Measurements from ENCODE around the gene PTGR2. TPM values are rescaled to one million over a fixed set of nuclear protein-coding genes. Genes with fewer than 3 reads are reported as not detected.
"Not testable (repeated sequence)": the region's sequence is repeated elsewhere in the genome, so short reads cannot be mapped to it uniquely, and the experiment has no call there.

The PTGR2 gene
- total and polyA plus RNA-seq, 2 donors (not counting 1 experiment from before 2014, with no cell fraction given), result 1.2 to 4.5 TPM

GRCh38 chr14:73833530-73834260 lies 17.9 kb upstream of the PTGR2 start:
- H3K4me3 ChIP-seq (ENCODE audit: control extremely low read depth in 1 of 5, extremely low read depth in 1 of 5, insufficient read depth in 1 of 5, low read depth in 2 of 5, low read length in 4 of 5), result no peak overlapping the region
- H4K20me1 ChIP-seq (ENCODE audit: control insufficient read depth, insufficient read depth, low read length, poor library complexity, severe bottlenecking), result no peaks in the 10 kb centered on the region
- no peaks in the 10 kb centered on the region for H3K27me3 ChIP-seq (replicated peaks in 1 of 4; ENCODE audit: control extremely low read depth in 1 of 4, control insufficient read depth in 3 of 4, insufficient read depth in 4 of 4, low read length in 3 of 4)
- TF ChIP-seq EZH2 (IDR thresholded peaks at IDR 0.05; ENCODE audit: borderline replicate concordance, insufficient read depth, low read depth, low read length, poor library complexity, severe bottlenecking), result no peak
- TF ChIP-seq, protein P1, sequence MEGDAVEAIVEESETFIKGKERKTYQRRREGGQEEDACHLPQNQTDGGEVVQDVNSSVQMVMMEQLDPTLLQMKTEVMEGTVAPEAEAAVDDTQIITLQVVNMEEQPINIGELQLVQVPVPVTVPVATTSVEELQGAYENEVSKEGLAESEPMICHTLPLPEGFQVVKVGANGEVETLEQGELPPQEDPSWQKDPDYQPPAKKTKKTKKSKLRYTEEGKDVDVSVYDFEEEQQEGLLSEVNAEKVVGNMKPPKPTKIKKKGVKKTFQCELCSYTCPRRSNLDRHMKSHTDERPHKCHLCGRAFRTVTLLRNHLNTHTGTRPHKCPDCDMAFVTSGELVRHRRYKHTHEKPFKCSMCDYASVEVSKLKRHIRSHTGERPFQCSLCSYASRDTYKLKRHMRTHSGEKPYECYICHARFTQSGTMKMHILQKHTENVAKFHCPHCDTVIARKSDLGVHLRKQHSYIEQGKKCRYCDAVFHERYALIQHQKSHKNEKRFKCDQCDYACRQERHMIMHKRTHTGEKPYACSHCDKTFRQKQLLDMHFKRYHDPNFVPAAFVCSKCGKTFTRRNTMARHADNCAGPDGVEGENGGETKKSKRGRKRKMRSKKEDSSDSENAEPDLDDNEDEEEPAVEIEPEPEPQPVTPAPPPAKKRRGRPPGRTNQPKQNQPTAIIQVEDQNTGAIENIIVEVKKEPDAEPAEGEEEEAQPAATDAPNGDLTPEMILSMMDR (IDR thresholded peaks at IDR 0.05), result no peak
- Mint-ChIP-seq H3K4me1 (peaks cover 4% of the 10 kb centered on the region), H3K4me3 (no peak overlapping the region), H3K9me3 (ENCODE audit: insufficient read depth) (no peaks in the 10 kb centered on the region), H3K27ac (no peak overlapping the region), H3K27me3 (no peaks in the 10 kb centered on the region)
- DNase-seq (no peak), ATAC-seq (ENCODE audit: low read depth) (no peak)
- H3K36me3 ChIP-seq (replicated peaks in 1 of 2; ENCODE audit: control extremely low read depth in 1 of 2, control insufficient read depth in 1 of 2, extremely low read depth in 1 of 2, insufficient read depth in 2 of 2, low read length in 1 of 2), result no peaks in the 10 kb centered on the region
- no peak overlapping the region for H3K27ac ChIP-seq (ENCODE audit: low read length in 2 of 2)
- ChIA-PET CTCF (no interaction called here), POLR2A (no interaction called here)
- H2AFZ ChIP-seq (ENCODE audit: insufficient read depth, low read depth, low read length, poor library complexity, severe bottlenecking), result no peak overlapping the region
- intact Hi-C loops (cut with micrococcal nuclease), result no loop called here
- H3K79me2 ChIP-seq (ENCODE audit: control insufficient read depth, insufficient read depth, low read length), result no peaks in the 10 kb centered on the region
- no peak overlapping the region for H3K9ac ChIP-seq (ENCODE audit: low read length)
- no peak overlapping the region for H3K4me2 ChIP-seq (replicated peaks; ENCODE audit: low read depth, low read length, poor library complexity, severe bottlenecking)
- no peaks in the 10 kb centered on the region for H3K9me3 ChIP-seq (ENCODE audit: control extremely low read depth in 1 of 3, control insufficient read depth in 2 of 3, insufficient read depth in 1 of 3, low read length in 2 of 3)
- 95% methylated on average over 3 of the region's 9 CpGs for WGBS (ENCODE audit: insufficient coverage)
- no peaks in the 10 kb centered on the region for H3K4me1 ChIP-seq (ENCODE audit: control insufficient read depth in 2 of 2, insufficient read depth in 2 of 2, low read length in 2 of 2)

GRCh38 chr14:73834261-73834625 lies 17.4 kb upstream of the PTGR2 start:
- H3K79me2 ChIP-seq (ENCODE audit: control insufficient read depth, insufficient read depth, low read length), result no peaks in the 10 kb centered on the region
- ChIA-PET POLR2A (no interaction called here), CTCF (interaction anchor here (1.4 kb wide), 1 partner anchor 8 kb away, joined by 3 read pairs; no protein-coding TSS in a partner anchor)
- no peaks in the 10 kb centered on the region for H4K20me1 ChIP-seq (ENCODE audit: control insufficient read depth, insufficient read depth, low read length, poor library complexity, severe bottlenecking)
- no peak for ATAC-seq (ENCODE audit: low read depth)
- no peaks in the 10 kb centered on the region for H3K9me3 Mint-ChIP-seq (ENCODE audit: insufficient read depth)
- no peaks in the 10 kb centered on the region for H3K27me3 Mint-ChIP-seq
- no peaks in the 10 kb centered on the region for H3K27me3 ChIP-seq (replicated peaks in 1 of 4; ENCODE audit: control extremely low read depth in 1 of 4, control insufficient read depth in 3 of 4, insufficient read depth in 4 of 4, low read length in 3 of 4)
- H3K4me3 Mint-ChIP-seq, result no peak overlapping the region
- intact Hi-C loops (cut with micrococcal nuclease), result no loop called here
- no peaks in the 10 kb centered on the region for H3K36me3 ChIP-seq (replicated peaks in 1 of 2; ENCODE audit: control extremely low read depth in 1 of 2, control insufficient read depth in 1 of 2, extremely low read depth in 1 of 2, insufficient read depth in 2 of 2, low read length in 1 of 2)
- H3K9ac ChIP-seq (ENCODE audit: low read length), result no peak overlapping the region
- H3K4me2 ChIP-seq (replicated peaks; ENCODE audit: low read depth, low read length, poor library complexity, severe bottlenecking), result no peak overlapping the region
- H3K4me1 ChIP-seq (ENCODE audit: control insufficient read depth in 2 of 2, insufficient read depth in 2 of 2, low read length in 2 of 2), result no peaks in the 10 kb centered on the region
- WGBS (ENCODE audit: insufficient coverage), result no CpG with 5 or more reads among the region's 4 CpGs
- H3K27ac ChIP-seq (ENCODE audit: low read length in 2 of 2), result no peak overlapping the region
- no peaks in the 10 kb centered on the region for H3K9me3 ChIP-seq (ENCODE audit: control extremely low read depth in 1 of 3, control insufficient read depth in 2 of 3, insufficient read depth in 1 of 3, low read length in 2 of 3)
- H3K27ac Mint-ChIP-seq, result no peak overlapping the region
- TF ChIP-seq EZH2 (IDR thresholded peaks at IDR 0.05; ENCODE audit: borderline replicate concordance, insufficient read depth, low read depth, low read length, poor library complexity, severe bottlenecking), result no peak
- TF ChIP-seq, protein P1 (IDR thresholded peaks at IDR 0.05), result no peak
- no peak for DNase-seq
- H3K4me3 ChIP-seq (ENCODE audit: control extremely low read depth in 1 of 5, extremely low read depth in 1 of 5, insufficient read depth in 1 of 5, low read depth in 2 of 5, low read length in 4 of 5), result no peak overlapping the region
- no peak overlapping the region for H2AFZ ChIP-seq (ENCODE audit: insufficient read depth, low read depth, low read length, poor library complexity, severe bottlenecking)
- peaks cover 4% of the 10 kb centered on the region for H3K4me1 Mint-ChIP-seq

- DNase-seq; H3K9me3 ChIP-seq (ENCODE audit: control extremely low read depth in 1 of 3, control insufficient read depth in 2 of 3, insufficient read depth in 1 of 3, low read length in 2 of 3); H3K4me1 ChIP-seq (ENCODE audit: control insufficient read depth in 2 of 2, insufficient read depth in 2 of 2, low read length in 2 of 2); intact Hi-C loops (cut with micrococcal nuclease); H3K27ac ChIP-seq (ENCODE audit: low read length in 2 of 2); H3K4me2 ChIP-seq (replicated peaks; ENCODE audit: low read depth, low read length, poor library complexity, severe bottlenecking); H3K9me3 Mint-ChIP-seq (ENCODE audit: insufficient read depth); H4K20me1 ChIP-seq (ENCODE audit: control insufficient read depth, insufficient read depth, low read length, poor library complexity, severe bottlenecking); H3K27ac Mint-ChIP-seq; H3K4me1 Mint-ChIP-seq; H2AFZ ChIP-seq (ENCODE audit: insufficient read depth, low read depth, low read length, poor library complexity, severe bottlenecking); ATAC-seq (ENCODE audit: low read depth); CTCF ChIA-PET; H3K4me3 Mint-ChIP-seq; H3K36me3 ChIP-seq (replicated peaks in 1 of 2; ENCODE audit: control extremely low read depth in 1 of 2, control insufficient read depth in 1 of 2, extremely low read depth in 1 of 2, insufficient read depth in 2 of 2, low read length in 1 of 2); H3K27me3 Mint-ChIP-seq; H3K27me3 ChIP-seq (replicated peaks in 1 of 4; ENCODE audit: control extremely low read depth in 1 of 4, control insufficient read depth in 3 of 4, insufficient read depth in 4 of 4, low read length in 3 of 4); H3K79me2 ChIP-seq (ENCODE audit: control insufficient read depth, insufficient read depth, low read length); H3K4me3 ChIP-seq (ENCODE audit: control extremely low read depth in 1 of 5, extremely low read depth in 1 of 5, insufficient read depth in 1 of 5, low read depth in 2 of 5, low read length in 4 of 5); H3K9ac ChIP-seq (ENCODE audit: low read length): not testable (repeated sequence)
- 100% methylated on average over 3 of the region's 7 CpGs for WGBS (ENCODE audit: insufficient coverage)
- POLR2A ChIA-PET, result interaction anchor here (0.6 kb wide), 1 partner anchor 116 kb away, joined by 3 read pairs; no protein-coding TSS in a partner anchor
Measured at GRCh38 chr14:73838293-73839034, 13.2 kb upstream of the PTGR2 start.
